DMS79 (cell line): ENCODE measurements around the gene KCNJ10.
"Not testable (repeated sequence)": the region's sequence is repeated elsewhere in the genome, so short reads cannot be mapped to it uniquely, and the experiment has no call there.

ENCODE experiments used
- DNase-seq: peaks from one replicate; lab custom pipeline; 2025; lab: John Stamatoyannopoulos, UW

Gene KCNJ10

DNA sequence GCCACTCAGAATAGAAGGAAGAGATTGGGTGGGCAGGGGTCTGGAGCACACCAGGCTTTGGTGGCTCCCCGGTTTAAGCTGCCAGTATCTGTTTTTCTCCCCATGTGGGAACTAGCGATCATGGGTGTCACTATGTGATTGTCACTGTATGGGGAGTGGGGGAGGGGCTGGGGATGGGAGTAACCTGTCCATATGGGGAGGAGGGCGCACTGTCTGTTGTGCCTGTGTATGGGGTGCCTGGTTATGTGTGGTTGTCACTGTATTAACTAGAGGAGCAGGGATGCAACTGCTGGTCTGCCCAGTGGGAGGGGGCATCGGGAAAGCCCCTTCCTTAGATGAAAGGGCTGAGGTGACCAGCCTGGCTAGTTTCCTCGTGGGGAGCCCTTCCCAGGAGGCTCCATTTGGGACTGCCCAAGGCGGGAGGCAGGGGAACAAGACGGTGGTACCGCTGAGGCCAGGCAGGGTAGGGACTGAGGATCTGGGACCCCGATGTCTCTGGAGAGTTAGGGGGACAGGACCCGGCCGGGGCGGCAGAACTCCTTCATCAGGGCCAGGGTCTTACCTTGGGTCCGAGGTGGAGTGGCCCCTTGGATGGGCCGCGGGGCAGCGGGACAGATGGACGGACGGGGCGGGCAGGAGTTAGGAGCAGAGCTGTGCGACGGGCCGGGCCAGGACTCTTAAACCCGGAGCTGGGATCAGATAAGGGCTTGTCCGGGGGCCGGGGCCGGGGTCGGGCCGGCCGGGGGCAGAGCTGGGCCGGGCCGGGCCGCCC, at the start of gene KCNJ10:
Gene KCNJ10, minus strand, starts transcription at position 701 of the 772 bp plus-strand sequence. CDS start 27,628 bp downstream, outside the sequence.
- DNase-seq = no peak

GRCh38 chr1:160118928-160119327, 49.0 kb upstream of the KCNJ10 start:
- no peak for DNase-seq

- DNase-seq = no peak
These were observed 47.8 kb upstream of the KCNJ10 start for GRCh38 chr1:160117709-160118183.

DNA sequence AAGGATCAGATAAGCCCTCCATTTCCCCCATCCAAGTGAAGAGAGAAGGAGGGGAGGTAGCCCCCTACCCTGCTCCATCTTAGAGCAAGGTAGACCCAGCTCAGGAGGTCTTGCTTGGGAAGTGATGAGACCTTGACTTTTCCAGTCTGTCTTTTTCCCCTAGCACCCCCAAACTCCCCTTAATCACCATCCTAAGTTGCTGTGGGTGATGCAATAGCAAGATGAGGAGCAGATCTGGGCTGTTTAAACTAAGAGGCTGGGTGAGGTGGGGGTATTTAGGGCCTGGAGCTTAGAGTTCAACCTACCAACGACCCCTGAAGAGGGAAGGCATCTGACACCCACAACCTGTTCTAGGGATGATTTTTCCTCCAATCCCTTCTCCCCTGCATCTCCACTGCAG, 47.3 kb upstream of the KCNJ10 start:
- DNase-seq = no peak

- DNase-seq = no peak
These were observed 46.6 kb upstream of the KCNJ10 start for GRCh38 chr1:160116283-160117147.

DNA sequence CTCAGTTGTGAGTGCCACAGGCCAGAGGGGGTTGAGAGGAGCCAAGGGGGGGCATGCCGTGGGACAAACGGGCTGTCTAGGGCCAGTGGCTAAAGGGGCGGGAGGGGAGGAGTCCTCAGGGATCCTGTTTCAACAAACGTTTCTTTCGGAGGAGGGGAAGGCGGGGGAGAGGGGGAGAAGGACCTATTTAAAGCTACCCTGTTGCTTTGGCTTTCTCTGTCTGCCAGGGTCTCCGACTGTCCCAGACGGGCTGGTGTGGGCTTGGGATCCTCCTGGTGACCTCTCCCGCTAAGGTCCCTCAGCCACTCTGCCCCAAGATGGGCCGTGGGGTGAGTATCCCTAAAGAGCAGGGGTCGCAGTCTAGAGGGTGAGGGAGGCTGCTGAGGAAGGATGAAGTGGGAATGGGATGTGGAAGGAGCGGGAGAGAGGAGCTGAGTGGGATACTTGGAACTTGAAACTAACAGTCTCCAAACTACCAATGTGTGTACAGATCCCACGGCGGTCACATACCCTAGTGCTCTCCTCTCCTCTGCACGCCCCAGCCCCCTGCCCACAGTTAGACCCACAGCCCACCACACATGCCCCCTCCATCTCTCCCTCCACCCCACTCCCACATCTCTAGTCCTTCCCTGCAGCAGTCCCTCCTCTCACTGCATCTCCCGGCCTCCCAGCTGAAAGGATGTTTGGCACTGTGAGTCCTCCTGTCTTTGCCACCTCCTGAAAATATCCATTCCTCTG, 45.8 kb upstream of the KCNJ10 start, which contains the start of gene ATP1A2:
Gene ATP1A2, plus strand, starts transcription at position 215 of the 738 bp plus-strand sequence. Its CDS starts 103 bp downstream, at position 318.
- no peak for DNase-seq

- DNase-seq = no peak
These were observed 44.1 kb upstream of the KCNJ10 start for GRCh38 chr1:160114085-160114484.

GRCh38 chr1:160113407-160113806, 43.4 kb upstream of the KCNJ10 start:
- no peak for DNase-seq

- no peak for DNase-seq
These were observed 42.4 kb upstream of the KCNJ10 start for GRCh38 chr1:160112357-160112756.

GRCh38 chr1:160111462-160111861, 41.5 kb upstream of the KCNJ10 start:
- DNase-seq = not testable (repeated sequence)

DNA sequence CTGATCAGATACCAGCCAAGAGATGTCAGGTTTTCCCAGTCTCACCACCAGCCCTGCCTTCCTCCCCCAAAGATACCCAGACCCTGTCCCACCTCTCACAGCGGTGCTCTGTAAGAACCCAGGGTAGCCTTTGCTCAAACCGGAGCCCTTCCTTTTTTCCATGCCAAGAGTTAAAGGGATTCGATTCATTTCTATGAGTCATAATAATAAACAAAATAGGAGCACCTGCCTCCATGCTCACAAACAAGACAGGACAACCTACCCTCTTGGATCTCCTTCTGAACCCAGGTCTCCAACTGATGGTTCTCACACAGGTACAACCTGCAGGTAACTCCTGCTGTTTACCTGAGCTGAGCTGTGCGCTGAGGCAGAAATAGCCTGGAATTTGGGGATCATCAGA, 39.7 kb upstream of the KCNJ10 start:
- no peak for DNase-seq

DNA sequence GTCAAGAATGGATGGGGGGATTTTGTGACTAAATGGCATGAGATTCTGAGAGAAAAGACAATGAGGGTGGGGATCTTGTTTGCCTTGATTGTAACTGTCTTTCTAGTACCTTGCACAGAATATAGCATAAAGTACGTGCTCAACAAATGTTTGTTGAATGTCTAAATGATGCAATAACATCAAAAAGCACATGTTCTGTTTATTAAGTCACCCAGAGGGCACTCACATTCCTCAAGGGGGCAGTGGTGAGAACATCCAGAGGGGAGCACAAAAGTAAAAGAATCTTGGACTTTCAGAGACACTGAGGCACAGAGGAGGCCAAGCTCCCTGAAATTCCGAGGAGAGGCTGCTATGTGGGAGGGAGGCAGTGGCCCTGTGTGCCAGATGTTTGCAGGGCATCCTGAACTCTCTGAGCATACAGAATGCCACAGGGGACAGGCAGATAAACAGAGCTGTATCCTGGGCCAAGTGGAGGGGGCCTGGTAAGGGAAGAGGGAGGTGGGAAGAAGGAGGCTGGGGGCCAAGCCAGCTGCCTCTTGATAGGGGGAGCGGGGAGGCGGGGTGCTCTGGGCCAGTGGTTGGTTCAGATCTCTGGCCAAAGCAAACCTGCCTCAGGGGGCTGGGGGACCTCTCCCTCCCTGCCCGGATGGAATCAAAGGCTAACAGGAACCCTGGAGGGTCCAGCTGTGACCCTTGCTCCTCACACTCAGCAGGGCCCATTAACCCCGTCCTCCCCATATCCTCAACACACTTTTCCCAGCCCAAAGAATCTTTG, 39.1 kb upstream of the KCNJ10 start:
- no peak for DNase-seq

- DNase-seq = no peak
These were observed 37.6 kb upstream of the KCNJ10 start for GRCh38 chr1:160107512-160107911.

- DNase-seq = no peak
These were observed 35.2 kb upstream of the KCNJ10 start for GRCh38 chr1:160105155-160105554.

GRCh38 chr1:160104486-160104885, 34.5 kb upstream of the KCNJ10 start:
- no peak for DNase-seq

DNA sequence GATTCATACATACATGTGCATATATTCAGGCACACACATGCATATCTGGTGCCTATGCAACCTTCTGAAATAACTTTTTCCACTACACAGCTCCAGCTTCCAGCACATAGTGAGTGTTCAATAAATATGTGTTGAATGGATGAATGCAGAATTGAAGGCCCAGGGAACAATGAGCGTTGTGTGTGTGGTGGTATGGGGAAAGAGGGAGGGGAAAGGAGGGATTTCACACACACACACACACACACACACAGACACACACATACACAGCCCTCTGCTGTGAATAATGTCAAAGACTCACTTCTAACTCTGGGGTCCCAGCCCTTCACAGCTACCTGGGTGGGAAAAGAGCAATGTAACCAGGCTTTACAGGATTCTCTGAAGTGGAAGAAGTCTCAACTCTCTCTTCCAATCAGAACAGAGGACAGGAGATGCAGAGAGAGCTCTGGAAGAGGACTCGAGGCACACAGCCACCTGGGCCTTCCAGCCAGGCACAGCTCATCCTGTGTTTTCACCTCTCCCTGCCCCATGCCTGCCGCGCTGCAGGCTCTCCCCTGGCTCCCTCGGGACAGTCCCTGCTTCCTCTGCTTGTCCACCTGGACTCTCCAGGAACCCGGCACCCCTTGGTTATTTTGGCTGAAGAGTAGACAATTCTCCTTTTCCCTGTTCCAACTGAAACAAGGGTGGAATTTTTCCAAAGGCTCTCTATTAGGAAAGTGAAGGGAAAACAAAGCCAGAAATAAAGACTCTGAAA, 33.9 kb upstream of the KCNJ10 start:
- no peak for DNase-seq

DNA sequence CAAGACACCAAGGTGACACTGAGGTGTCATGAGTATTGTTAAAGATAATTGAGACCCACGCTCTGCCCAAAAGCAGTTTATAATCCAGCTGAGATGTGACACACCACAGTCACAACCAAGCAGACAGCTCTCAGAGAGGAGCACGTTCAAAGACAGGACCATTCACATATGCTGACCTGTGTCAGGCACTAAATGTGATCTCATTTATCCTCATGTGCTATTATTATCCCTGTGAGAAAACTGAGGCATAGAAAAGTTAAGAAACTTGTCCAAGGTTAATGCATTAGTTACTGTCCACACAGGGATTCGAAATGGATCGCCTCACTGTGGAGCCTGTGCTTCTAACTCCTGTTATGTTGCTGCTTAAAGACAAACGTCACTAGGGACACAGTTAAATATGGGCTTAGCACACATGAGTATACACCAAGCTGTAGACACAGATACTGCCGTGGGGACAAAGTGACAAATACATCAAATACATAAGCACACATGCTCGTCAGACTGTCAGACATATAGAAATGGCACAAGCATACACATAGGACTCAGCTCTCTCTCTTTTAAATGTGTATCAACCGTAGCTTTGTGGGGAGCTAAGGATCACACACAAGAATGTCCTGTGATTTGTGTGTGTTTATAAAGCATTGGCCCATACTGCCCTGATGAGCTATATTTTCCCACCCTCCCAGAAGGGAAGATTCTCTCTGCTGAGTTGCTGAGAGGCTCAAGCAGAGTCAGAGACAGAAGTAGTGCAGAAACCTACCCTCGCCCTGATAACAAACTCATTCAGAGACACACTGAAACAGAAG, 32.0 kb upstream of the KCNJ10 start:
- no peak for DNase-seq

DNA sequence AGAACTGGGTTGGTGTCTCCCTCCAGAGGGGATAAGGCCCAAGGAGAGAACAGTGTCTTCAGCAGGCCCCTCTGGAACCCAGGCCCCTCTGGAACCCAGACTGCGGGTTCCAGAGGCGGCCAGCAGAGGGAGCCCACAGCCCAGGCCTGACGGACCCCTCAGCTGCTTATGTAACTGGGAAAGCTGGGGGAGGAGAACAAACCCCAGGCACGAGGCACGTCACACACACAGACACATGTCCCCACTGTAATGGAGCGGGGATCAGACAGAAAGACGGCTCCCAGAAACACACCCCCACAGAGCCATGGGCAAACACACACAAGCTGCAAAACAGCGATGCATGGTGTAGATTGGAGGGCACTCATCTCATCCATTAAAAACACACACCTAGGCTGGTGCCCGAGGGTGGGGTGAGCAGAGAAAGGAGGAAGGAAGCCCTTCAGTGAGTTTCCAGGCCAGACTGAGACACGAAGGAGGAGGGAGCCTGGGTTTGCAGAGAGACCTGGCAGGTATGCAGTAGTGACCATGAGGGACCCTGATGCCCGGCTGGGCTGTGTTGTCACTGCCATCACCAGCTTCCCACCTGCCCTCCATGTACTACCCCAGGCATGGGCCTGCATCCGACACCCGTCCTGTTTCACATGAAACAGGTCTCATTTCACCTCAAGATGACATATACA, 31.2 kb upstream of the KCNJ10 start:
- DNase-seq = peak; percentile 81

- no peak for DNase-seq
These were observed 29.9 kb upstream of the KCNJ10 start for GRCh38 chr1:160099716-160100375.
